ENCODE data around the gene WASL. TPM values are rescaled to one million over a fixed set of nuclear protein-coding genes. Genes with fewer than 3 reads are reported as not detected.
A peak's percentile ranks its signal among the peaks of the same experiment; 100 is the strongest.

The WASL gene
- total RNA-seq, 1 donor from 2014 or later: 38.2 TPM

DNA sequence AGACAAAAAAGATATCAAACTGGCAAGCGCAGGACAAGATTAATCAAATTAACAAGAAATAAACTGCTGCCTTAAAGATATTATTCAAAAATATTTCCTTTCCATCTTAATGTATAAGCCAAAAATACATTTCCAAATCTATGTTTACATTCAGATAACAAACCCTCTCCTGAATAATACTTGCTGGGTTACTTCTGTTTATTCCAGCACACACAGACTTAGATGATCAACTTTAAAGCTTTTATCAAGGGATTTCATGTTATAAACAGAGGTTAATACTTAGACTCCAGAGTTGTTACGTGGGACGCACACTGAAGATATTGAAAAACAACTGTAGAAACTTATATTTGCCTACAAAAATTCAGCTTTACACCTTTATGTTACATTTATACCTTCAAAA, 59.6 kb downstream of the WASL start:
- Mint-ChIP-seq H3K27ac (peak overlapping the region; percentile 63), H3K4me1 (ENCODE audit: low read depth) (peaks cover 3% of the 10 kb centered on the region), H3K4me3 (ENCODE audit: low read depth) (no peak overlapping the region), H3K9me3 (ENCODE audit: low read depth) (no peaks in the 10 kb centered on the region), H3K36me3 (ENCODE audit: insufficient read depth) (peaks cover 14% of the 10 kb centered on the region), H3K27me3 (no peaks in the 10 kb centered on the region)
- no peak for DNase-seq (ENCODE audit: low spot score, unreplicated experiment)
- TF ChIP-seq, protein P1, sequence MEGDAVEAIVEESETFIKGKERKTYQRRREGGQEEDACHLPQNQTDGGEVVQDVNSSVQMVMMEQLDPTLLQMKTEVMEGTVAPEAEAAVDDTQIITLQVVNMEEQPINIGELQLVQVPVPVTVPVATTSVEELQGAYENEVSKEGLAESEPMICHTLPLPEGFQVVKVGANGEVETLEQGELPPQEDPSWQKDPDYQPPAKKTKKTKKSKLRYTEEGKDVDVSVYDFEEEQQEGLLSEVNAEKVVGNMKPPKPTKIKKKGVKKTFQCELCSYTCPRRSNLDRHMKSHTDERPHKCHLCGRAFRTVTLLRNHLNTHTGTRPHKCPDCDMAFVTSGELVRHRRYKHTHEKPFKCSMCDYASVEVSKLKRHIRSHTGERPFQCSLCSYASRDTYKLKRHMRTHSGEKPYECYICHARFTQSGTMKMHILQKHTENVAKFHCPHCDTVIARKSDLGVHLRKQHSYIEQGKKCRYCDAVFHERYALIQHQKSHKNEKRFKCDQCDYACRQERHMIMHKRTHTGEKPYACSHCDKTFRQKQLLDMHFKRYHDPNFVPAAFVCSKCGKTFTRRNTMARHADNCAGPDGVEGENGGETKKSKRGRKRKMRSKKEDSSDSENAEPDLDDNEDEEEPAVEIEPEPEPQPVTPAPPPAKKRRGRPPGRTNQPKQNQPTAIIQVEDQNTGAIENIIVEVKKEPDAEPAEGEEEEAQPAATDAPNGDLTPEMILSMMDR (IDR thresholded peaks at IDR 0.05; ENCODE audit: unreplicated experiment): no peak

DNA sequence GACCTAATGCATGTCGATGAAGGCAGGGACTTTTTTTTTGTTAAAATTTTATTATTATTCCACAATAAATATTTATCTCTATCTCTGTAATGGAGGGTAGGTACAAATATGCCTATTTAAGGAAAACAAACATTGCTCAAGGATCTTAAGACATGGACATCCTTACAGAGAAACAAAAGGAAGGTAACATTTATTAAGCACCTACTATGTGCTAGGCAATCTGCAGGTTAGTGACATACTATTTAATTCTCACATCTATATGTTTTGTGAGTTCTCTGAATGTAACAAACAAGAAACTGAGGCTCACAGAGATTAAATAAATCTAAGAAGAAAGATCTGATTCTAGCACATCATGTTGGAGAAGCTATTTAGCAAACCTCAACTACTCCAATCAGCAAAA, 61.1 kb downstream of the WASL start:
- Mint-ChIP-seq H3K36me3 (ENCODE audit: insufficient read depth) (peaks cover 15% of the 10 kb centered on the region), H3K27ac (no peak overlapping the region), H3K4me1 (ENCODE audit: low read depth) (peaks cover 3% of the 10 kb centered on the region), H3K4me3 (ENCODE audit: low read depth) (no peak overlapping the region), H3K9me3 (ENCODE audit: low read depth) (no peaks in the 10 kb centered on the region), H3K27me3 (no peaks in the 10 kb centered on the region)
- TF ChIP-seq, protein P1 (IDR thresholded peaks at IDR 0.05; ENCODE audit: unreplicated experiment): no peak
- no peak for DNase-seq (ENCODE audit: low spot score, unreplicated experiment)

DNA sequence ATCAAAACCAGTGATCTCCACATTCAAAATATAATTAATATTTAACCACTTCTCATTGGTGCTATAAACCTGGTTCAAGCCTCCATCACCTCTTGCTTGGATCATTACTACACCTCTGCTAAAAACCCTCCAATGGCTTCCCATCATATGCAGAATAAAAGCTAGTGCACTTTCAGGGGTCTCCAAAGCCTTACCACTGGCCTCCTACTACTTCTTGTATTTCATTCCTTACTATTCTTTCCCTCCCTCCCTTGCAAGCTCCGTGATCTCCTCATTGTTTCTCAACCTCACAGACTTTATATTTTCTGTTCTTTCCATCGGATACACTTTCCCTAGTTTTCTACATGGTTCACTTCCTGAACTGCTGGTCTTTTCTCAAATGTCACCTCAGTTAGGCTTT, 61.6 kb downstream of the WASL start:
- no peak for DNase-seq (ENCODE audit: low spot score, unreplicated experiment)
- H3K27me3 Mint-ChIP-seq: no peaks in the 10 kb centered on the region
- H3K36me3 Mint-ChIP-seq (ENCODE audit: insufficient read depth): peaks cover 11% of the 10 kb centered on the region
- peaks cover 3% of the 10 kb centered on the region for H3K4me1 Mint-ChIP-seq (ENCODE audit: low read depth)
- H3K9me3 Mint-ChIP-seq (ENCODE audit: low read depth): no peaks in the 10 kb centered on the region
- no peak overlapping the region for H3K4me3 Mint-ChIP-seq (ENCODE audit: low read depth)
- TF ChIP-seq, protein P1 (IDR thresholded peaks at IDR 0.05; ENCODE audit: unreplicated experiment): no peak
- peak overlapping the region; percentile 69 for H3K27ac Mint-ChIP-seq

DNA sequence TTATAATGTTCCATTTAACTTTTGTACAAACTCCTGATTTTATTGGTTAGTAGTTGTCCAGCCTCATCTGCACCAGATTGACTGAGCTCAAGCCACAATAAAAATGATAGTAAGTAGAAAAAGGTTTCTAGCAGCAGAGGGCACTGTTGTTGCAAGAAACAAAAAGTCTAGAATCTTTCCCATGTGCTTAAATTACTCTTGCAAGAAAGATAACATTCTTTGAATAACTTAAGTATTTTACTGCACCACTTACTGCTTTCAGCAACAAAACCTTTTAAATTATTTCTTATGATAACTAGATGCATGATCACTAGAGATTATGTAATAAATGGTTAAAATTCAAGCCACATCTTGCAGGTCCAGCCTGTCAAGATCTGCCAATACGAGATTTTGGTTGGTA, 66.1 kb downstream of the WASL start:
- Mint-ChIP-seq H3K36me3 (ENCODE audit: insufficient read depth) (peaks cover 9% of the 10 kb centered on the region), H3K4me3 (ENCODE audit: low read depth) (no peak overlapping the region), H3K4me1 (ENCODE audit: low read depth) (peaks cover 13% of the 10 kb centered on the region), H3K9me3 (ENCODE audit: low read depth) (no peaks in the 10 kb centered on the region), H3K27ac (no peak overlapping the region), H3K27me3 (no peaks in the 10 kb centered on the region)
- no peak for DNase-seq (ENCODE audit: low spot score, unreplicated experiment)
- TF ChIP-seq, protein P1 (IDR thresholded peaks at IDR 0.05; ENCODE audit: unreplicated experiment): peak; percentile 73

DNA sequence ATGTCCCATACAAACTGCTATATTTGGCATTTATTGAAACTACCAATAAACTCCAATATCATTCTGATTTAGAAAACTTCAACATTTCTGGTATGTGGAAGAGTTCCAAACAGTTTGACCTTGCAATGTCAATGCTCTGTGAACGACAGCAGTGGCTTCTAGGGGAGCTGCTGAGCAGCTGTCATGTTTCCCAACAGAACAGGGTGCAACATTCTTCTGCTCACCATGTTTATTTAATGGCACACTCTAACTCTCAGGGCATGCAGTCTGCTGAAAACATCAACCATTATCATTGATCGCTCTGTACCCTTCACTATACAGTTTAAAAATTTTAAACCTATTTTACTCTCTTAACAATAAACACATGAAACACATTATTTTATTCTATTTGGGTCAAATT, 67.2 kb downstream of the WASL start:
- TF ChIP-seq, protein P1 (IDR thresholded peaks at IDR 0.05; ENCODE audit: unreplicated experiment): no peak
- Mint-ChIP-seq H3K27ac (no peak overlapping the region), H3K4me1 (ENCODE audit: low read depth) (peaks cover 13% of the 10 kb centered on the region), H3K4me3 (ENCODE audit: low read depth) (no peak overlapping the region), H3K27me3 (no peaks in the 10 kb centered on the region), H3K36me3 (ENCODE audit: insufficient read depth) (peaks cover 8% of the 10 kb centered on the region), H3K9me3 (ENCODE audit: low read depth) (no peaks in the 10 kb centered on the region)
- DNase-seq (ENCODE audit: low spot score, unreplicated experiment): no peak

Measured in progenitor cell of endocrine pancreas (in vitro differentiated cells).